HepG2 (cell line): ENCODE data around the gene PARP3. TPM values are rescaled to one million over a fixed set of nuclear protein-coding genes. Genes with fewer than 3 reads are reported as not detected.

Experiments used
- ATRX ChIP-seq: sonication (generic); formaldehyde crosslinking; IDR thresholded peaks from 2 replicates; pipeline ENCODE4 v1.4.0; 2020; ENCODE audit warnings: missing genetic modification reagents, borderline replicate concordance
- CAMTA2 ChIP-seq: sonication (generic); formaldehyde crosslinking; IDR thresholded peaks from 2 replicates; pipeline ENCODE4 v1.4.0; 2020; ENCODE audit warnings: mild to moderate bottlenecking, missing genetic modification reagents, borderline replicate concordance
- CBX1 ChIP-seq: IDR thresholded peaks from one replicate; pipeline ENCODE4 v1.6.1; 2016; ENCODE audit warnings: antibody characterized with exemption, low read depth
- CHD2 ChIP-seq: IDR thresholded peaks from 2 replicates; pipeline ENCODE4 v1.6.1; 2011; ENCODE audit warnings: low read depth, low read length, improper control_type of control experiment
- HOXA9 ChIP-seq: sonication (generic); formaldehyde crosslinking; IDR thresholded peaks from 2 replicates; pipeline ENCODE4 v1.8.1; 2022; ENCODE audit warnings: missing genetic modification reagents, mild to moderate bottlenecking, moderate library complexity, borderline replicate concordance
- NBN ChIP-seq: fragments of 450-650 bp; conservative IDR thresholded peaks from 2 replicates; pipeline ENCODE4 v1.6.1; 2017
- THAP11 ChIP-seq: IDR thresholded peaks from 2 replicates; pipeline ENCODE4 v1.6.1; 2016; ENCODE audit warnings: missing biosample characterization, missing genetic modification reagents
- ZNF34 ChIP-seq: sonication (generic); formaldehyde crosslinking; IDR thresholded peaks from 2 replicates; pipeline ENCODE4 v1.4.0; 2020; ENCODE audit warnings: mild to moderate bottlenecking, missing genetic modification reagents, borderline replicate concordance
- ZNF724P ChIP-seq: sonication (generic); formaldehyde crosslinking; IDR thresholded peaks from 2 replicates; pipeline ENCODE4 v1.8.0; 2022; ENCODE audit warnings: missing genetic modification reagents, borderline replicate concordance
- ZNF768 ChIP-seq: sonication (generic); formaldehyde crosslinking; IDR thresholded peaks from 2 replicates; pipeline ENCODE4 v1.4.0; 2020; ENCODE audit warnings: missing genetic modification reagents
- ZNF781 ChIP-seq: sonication (generic); formaldehyde crosslinking; IDR thresholded peaks from 2 replicates; pipeline ENCODE4 v1.5.1; 2020; ENCODE audit warnings: borderline replicate concordance, mild to moderate bottlenecking, missing genetic modification reagents; ENCODE audit errors: not compliant biosample characterization
- ZNF850 ChIP-seq: sonication (generic); formaldehyde crosslinking; conservative IDR thresholded peaks from 2 replicates; pipeline ENCODE4 v1.9.0; 2021; ENCODE audit warnings: mild to moderate bottlenecking, missing genetic modification reagents
- ZSCAN22 ChIP-seq: sonication (generic); formaldehyde crosslinking; IDR thresholded peaks from 2 replicates; pipeline ENCODE4 v1.4.0; 2020; ENCODE audit warnings: mild to moderate bottlenecking, missing genetic modification reagents
- polyA plus RNA-seq, 8 experiments: library from polyadenylated mRNA; depleted of rRNA in 3 of 8; stranded (reverse) in 7 of 8; unstranded in 1 of 8; fragments of >200 nt; fragmentation: Illumina TruSeq in 4 of 8; extraction: Trizol in 4 of 8; gene quantifications; 2 replicates each; pipeline versions ENCODE4 v1.2.1 to v1.2.3, GENCODE V29; 2011 to 2016; ENCODE audit warnings: low read depth in 4 of 8, missing spikeins in 1 of 8, mixed read lengths in 1 of 8; ENCODE audit not compliant: insufficient read depth in 1 of 8
- total RNA-seq, 5 experiments: library from RNA; depleted of rRNA; stranded (reverse); fragments of >200 nt; fragmentation: Illumina TruSeq; extraction: Trizol; gene quantifications; 2 replicates each; pipeline ENCODE4 v1.2.3, GENCODE V29; 2016; ENCODE audit warnings: low read depth in 1 of 5
- TF ChIP-seq, protein P1 (sequence below): sonication (generic); formaldehyde crosslinking; IDR thresholded peaks from 2 replicates; pipeline ENCODE4 v1.5.1; 2020; ENCODE audit warnings: mild to moderate bottlenecking, missing genetic modification reagents, borderline replicate concordance
- TF ChIP-seq, protein P2 (sequence below), 2 experiments: fragments of 450-650 bp in 1 of 2; sonication (generic) in 1 of 2; formaldehyde crosslinking; IDR thresholded peaks; 2 replicates each; pipeline versions ENCODE4 v1.5.0 to v1.8.0; 2020 to 2022; ENCODE audit warnings: mild to moderate bottlenecking in 1 of 2, missing genetic modification reagents in 1 of 2
- TF ChIP-seq, protein P3 (sequence below): sonication (generic); formaldehyde crosslinking; IDR thresholded peaks from 2 replicates; pipeline ENCODE4 v1.5.0; 2020; ENCODE audit warnings: missing genetic modification reagents
- TF ChIP-seq, protein P4 (sequence below): sonication (generic); formaldehyde crosslinking; IDR thresholded peaks from 2 replicates; pipeline ENCODE4 v1.4.0; 2020; ENCODE audit warnings: low read depth, mild to moderate bottlenecking, missing genetic modification reagents
- TF ChIP-seq, protein P5 (sequence below): sonication (generic); formaldehyde crosslinking; conservative IDR thresholded peaks from 2 replicates; pipeline ENCODE4 v1.4.0; 2020; ENCODE audit warnings: missing genetic modification reagents

Gene PARP3
- total and polyA plus RNA-seq, 2 of the 13 experiments (the other 11 are each of a cell fraction or from before 2014, with no cell fraction given) = 11.2 to 21.5 TPM

DNA sequence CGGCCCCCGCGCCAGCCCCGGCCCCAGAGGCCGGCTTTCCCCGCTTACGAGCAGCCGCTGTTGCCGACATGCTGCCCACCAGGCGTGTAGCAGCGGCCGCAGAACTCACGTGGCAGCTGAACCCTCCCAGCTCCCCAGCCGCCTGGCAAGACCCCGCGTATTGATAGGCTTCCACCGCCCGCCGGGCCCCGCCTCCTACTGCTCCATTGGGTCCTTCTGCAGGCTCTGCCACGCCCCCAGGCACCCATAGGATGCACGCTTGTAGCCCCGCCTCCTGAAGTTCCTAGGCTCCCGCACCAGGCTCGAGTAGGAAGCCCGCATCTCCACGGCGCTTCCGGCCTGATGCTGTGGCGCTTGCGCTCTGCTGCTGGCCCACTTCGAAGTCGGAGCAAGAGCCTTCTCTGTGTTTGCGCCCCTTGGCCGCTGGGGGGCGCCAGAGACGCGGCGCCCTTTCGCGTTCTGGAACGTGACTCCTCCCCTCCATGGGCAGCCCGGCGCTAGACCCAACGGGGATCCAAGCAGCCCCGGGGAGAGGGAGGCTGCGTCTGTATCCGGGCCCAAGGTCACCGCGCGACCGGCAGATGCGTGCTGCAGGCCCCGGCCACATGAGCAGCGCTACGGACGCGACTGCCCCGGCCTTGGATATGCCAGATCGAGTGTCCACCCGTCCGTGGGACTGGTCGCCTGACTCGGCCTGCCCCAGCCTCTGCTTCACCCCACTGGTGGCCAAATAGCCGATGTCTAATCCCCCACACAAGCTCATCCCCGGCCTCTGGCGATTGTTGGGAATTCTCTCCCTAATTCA lies at the start of gene PARP3, which contains the start of gene RRP9 (continued):
- TF ChIP-seq, protein P1, sequence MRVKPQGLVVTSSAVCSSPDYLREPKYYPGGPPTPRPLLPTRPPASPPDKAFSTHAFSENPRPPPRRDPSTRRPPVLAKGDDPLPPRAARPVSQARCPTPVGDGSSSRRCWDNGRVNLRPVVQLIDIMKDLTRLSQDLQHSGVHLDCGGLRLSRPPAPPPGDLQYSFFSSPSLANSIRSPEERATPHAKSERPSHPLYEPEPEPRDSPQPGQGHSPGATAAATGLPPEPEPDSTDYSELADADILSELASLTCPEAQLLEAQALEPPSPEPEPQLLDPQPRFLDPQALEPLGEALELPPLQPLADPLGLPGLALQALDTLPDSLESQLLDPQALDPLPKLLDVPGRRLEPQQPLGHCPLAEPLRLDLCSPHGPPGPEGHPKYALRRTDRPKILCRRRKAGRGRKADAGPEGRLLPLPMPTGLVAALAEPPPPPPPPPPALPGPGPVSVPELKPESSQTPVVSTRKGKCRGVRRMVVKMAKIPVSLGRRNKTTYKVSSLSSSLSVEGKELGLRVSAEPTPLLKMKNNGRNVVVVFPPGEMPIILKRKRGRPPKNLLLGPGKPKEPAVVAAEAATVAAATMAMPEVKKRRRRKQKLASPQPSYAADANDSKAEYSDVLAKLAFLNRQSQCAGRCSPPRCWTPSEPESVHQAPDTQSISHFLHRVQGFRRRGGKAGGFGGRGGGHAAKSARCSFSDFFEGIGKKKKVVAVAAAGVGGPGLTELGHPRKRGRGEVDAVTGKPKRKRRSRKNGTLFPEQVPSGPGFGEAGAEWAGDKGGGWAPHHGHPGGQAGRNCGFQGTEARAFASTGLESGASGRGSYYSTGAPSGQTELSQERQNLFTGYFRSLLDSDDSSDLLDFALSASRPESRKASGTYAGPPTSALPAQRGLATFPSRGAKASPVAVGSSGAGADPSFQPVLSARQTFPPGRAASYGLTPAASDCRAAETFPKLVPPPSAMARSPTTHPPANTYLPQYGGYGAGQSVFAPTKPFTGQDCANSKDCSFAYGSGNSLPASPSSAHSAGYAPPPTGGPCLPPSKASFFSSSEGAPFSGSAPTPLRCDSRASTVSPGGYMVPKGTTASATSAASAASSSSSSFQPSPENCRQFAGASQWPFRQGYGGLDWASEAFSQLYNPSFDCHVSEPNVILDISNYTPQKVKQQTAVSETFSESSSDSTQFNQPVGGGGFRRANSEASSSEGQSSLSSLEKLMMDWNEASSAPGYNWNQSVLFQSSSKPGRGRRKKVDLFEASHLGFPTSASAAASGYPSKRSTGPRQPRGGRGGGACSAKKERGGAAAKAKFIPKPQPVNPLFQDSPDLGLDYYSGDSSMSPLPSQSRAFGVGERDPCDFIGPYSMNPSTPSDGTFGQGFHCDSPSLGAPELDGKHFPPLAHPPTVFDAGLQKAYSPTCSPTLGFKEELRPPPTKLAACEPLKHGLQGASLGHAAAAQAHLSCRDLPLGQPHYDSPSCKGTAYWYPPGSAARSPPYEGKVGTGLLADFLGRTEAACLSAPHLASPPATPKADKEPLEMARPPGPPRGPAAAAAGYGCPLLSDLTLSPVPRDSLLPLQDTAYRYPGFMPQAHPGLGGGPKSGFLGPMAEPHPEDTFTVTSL (CRISPR knock-in tag) = no peak
- TF ChIP-seq ZNF781 (CRISPR knock-in tag) = peak; percentile 39
- 0 out of 2 replicates have a peak, but pooled peaks have one; percentile 42 for TF ChIP-seq ZSCAN22 (CRISPR knock-in tag)
- TF ChIP-seq, protein P2, sequence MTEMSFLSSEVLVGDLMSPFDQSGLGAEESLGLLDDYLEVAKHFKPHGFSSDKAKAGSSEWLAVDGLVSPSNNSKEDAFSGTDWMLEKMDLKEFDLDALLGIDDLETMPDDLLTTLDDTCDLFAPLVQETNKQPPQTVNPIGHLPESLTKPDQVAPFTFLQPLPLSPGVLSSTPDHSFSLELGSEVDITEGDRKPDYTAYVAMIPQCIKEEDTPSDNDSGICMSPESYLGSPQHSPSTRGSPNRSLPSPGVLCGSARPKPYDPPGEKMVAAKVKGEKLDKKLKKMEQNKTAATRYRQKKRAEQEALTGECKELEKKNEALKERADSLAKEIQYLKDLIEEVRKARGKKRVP (CRISPR knock-in tag; IDR thresholded peaks at IDR 0.05) = no peak
- no peak for TF ChIP-seq ZNF850
- TF ChIP-seq, protein P3, sequence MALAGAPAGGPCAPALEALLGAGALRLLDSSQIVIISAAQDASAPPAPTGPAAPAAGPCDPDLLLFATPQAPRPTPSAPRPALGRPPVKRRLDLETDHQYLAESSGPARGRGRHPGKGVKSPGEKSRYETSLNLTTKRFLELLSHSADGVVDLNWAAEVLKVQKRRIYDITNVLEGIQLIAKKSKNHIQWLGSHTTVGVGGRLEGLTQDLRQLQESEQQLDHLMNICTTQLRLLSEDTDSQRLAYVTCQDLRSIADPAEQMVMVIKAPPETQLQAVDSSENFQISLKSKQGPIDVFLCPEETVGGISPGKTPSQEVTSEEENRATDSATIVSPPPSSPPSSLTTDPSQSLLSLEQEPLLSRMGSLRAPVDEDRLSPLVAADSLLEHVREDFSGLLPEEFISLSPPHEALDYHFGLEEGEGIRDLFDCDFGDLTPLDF (CRISPR knock-in tag) = peak; percentile 72; the same call in 1 of the 2 replicates
- peak; percentile 31 for TF ChIP-seq CBX1
- TF ChIP-seq NBN = no peak
- no peak for TF ChIP-seq ATRX (CRISPR knock-in tag)
- TF ChIP-seq CHD2 = peak; percentile 46; the same call in 1 of the 2 replicates
- TF ChIP-seq CAMTA2 (CRISPR knock-in tag) = 0 out of 2 replicates have a peak, but pooled peaks have one; percentile 60
- no peak for TF ChIP-seq HOXA9 (CRISPR knock-in tag)
- TF ChIP-seq, protein P4, sequence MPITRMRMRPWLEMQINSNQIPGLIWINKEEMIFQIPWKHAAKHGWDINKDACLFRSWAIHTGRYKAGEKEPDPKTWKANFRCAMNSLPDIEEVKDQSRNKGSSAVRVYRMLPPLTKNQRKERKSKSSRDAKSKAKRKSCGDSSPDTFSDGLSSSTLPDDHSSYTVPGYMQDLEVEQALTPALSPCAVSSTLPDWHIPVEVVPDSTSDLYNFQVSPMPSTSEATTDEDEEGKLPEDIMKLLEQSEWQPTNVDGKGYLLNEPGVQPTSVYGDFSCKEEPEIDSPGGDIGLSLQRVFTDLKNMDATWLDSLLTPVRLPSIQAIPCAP (CRISPR knock-in tag) = no peak
- peak; percentile 77; the same call in 1 of the 2 replicates for TF ChIP-seq ZNF768 (CRISPR knock-in tag)
- peak; percentile 86 for TF ChIP-seq THAP11
- TF ChIP-seq, protein P5, sequence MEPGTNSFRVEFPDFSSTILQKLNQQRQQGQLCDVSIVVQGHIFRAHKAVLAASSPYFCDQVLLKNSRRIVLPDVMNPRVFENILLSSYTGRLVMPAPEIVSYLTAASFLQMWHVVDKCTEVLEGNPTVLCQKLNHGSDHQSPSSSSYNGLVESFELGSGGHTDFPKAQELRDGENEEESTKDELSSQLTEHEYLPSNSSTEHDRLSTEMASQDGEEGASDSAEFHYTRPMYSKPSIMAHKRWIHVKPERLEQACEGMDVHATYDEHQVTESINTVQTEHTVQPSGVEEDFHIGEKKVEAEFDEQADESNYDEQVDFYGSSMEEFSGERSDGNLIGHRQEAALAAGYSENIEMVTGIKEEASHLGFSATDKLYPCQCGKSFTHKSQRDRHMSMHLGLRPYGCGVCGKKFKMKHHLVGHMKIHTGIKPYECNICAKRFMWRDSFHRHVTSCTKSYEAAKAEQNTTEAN (CRISPR knock-in tag) = peak; percentile 41; the same call in 1 of the 2 replicates
- TF ChIP-seq ZNF724P (CRISPR knock-in tag) = peak; percentile 80; the same call in 1 of the 2 replicates
- TF ChIP-seq ZNF34 = no peak
